Fibroblast of lung (primary cell): Measurements from ENCODE around the gene ZNF554.

Experiments
- CTCF ChIP-seq, 2 donors: IDR thresholded peaks in 1 of 2; conservative IDR thresholded peaks in 1 of 2; 1 replicate in 1 of 2; 2 replicates in 1 of 2; pipeline ENCODE4 v1.5.1; 2011 to 2012; ENCODE audit warnings: low read length in 2 of 2, control low read depth in 1 of 2, inconsistent platforms in 1 of 2, low read depth in 1 of 2, mild to moderate bottlenecking in 1 of 2
- EZH2 ChIP-seq: IDR thresholded peaks from 2 replicates; pipeline ENCODE4 v1.5.1; 2012; ENCODE audit warnings: low read length, control low read depth, mild to moderate bottlenecking; ENCODE audit errors: missing control alignments

GRCh38 chr19:2823646-2824045 is 4.0 kb downstream of the ZNF554 start:
- no peak for TF ChIP-seq CTCF (conservative IDR thresholded peaks at IDR 0.05 in 1 of 2, IDR thresholded peaks at IDR 0.05 in 1 of 2; ENCODE audit: low read depth in 1 of 2, low read length in 2 of 2)
- TF ChIP-seq EZH2, result no peak
